ENCODE measurements around the gene CROCC. TPM values are rescaled to one million over a fixed set of nuclear protein-coding genes. Genes with fewer than 3 reads are reported as not detected.

CROCC gene
- total RNA-seq, 1 donor: 8.9 TPM

DNA sequence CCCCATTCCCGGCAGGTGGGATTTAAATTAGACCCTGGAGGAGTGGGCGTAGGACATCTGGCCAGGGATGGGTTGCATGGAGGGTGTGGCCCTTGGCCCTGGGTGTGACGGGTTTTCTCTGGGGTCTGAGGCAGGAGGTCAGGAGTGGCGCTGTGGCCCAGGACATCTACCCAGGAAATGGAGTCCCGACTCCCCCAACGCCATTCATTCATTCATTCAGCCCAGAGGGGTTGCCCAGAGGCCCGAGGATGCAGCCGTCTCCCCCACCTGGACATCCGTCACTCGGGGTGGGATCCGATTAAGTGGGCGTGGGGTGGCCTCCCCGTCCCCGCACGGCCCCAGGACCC, 89.3 kb downstream of the CROCC start:
- DNase-seq (ENCODE audit: low read depth): no peak
- H3K4me3 ChIP-seq (ENCODE audit: low read depth, low read length): peak overlapping the region; percentile 75
- TF ChIP-seq, protein P1, sequence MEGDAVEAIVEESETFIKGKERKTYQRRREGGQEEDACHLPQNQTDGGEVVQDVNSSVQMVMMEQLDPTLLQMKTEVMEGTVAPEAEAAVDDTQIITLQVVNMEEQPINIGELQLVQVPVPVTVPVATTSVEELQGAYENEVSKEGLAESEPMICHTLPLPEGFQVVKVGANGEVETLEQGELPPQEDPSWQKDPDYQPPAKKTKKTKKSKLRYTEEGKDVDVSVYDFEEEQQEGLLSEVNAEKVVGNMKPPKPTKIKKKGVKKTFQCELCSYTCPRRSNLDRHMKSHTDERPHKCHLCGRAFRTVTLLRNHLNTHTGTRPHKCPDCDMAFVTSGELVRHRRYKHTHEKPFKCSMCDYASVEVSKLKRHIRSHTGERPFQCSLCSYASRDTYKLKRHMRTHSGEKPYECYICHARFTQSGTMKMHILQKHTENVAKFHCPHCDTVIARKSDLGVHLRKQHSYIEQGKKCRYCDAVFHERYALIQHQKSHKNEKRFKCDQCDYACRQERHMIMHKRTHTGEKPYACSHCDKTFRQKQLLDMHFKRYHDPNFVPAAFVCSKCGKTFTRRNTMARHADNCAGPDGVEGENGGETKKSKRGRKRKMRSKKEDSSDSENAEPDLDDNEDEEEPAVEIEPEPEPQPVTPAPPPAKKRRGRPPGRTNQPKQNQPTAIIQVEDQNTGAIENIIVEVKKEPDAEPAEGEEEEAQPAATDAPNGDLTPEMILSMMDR (IDR thresholded peaks at IDR 0.05; ENCODE audit: insufficient read depth, low read length): no peak

GRCh38 chr1:17011439-17012307, 89.9 kb downstream of the CROCC start, which contains the start of gene ATP13A2:
ATP13A2 (minus strand) TSS chr1:17011928; CDS start chr1:17011738, 190 bp downstream.
- peak; percentile 46 for DNase-seq (ENCODE audit: low read depth)
- TF ChIP-seq, protein P1 (IDR thresholded peaks at IDR 0.05; ENCODE audit: insufficient read depth, low read length): no peak
- peak within 1 kb of the TSS; percentile 75 for H3K4me3 ChIP-seq (ENCODE audit: low read depth, low read length)

- TF ChIP-seq, protein P1 (IDR thresholded peaks at IDR 0.05; ENCODE audit: insufficient read depth, low read length): no peak
- DNase-seq (ENCODE audit: low read depth): peak; percentile 31
- no peak overlapping the region for H3K4me3 ChIP-seq (ENCODE audit: low read depth, low read length)
Observed at GRCh38 chr1:17012775-17013490, 91.2 kb downstream of the CROCC start.

DNA sequence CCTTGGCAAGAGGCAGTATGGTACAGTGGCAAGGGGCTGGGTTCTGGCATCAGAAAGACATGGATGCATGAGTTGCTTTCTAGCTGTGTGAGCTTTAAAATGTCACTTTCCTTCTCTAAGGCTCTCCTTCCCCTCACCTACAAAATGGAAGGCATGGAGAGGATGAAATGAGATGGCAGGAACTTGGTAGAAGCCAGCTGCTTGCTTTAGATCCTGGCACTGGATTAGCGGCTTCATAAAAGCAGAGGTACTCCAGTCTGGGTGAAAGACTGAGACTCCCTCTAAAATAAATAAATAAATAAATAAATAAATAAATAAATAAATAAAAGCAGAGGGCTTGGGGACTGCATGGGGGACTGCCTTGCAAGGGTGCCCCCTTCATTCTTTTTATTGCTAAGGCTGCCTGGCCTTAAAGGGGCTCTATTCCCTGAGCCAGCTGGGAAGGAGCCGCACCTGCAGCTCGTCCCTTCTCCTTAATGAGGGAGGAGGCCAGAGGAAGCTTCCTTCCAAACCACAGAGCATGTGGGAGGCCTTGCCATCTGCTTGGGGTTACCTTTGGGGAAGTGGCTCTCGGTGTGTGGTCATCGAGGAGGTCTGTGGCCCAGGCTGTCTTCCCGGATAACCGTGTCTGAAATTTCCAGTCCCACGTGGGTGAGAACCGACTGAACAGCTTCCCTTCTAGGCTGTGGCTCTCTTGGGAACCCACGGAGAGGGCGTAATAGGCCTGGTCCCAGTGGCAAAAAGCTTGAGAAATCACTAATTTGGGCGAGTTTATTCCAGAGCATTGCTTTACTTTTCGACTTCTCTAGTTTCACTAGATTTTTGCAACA, 92.0 kb downstream of the CROCC start:
- TF ChIP-seq, protein P1 (IDR thresholded peaks at IDR 0.05; ENCODE audit: insufficient read depth, low read length): no peak
- no peak overlapping the region for H3K4me3 ChIP-seq (ENCODE audit: low read depth, low read length)
- no peak for DNase-seq (ENCODE audit: low read depth)

DNA sequence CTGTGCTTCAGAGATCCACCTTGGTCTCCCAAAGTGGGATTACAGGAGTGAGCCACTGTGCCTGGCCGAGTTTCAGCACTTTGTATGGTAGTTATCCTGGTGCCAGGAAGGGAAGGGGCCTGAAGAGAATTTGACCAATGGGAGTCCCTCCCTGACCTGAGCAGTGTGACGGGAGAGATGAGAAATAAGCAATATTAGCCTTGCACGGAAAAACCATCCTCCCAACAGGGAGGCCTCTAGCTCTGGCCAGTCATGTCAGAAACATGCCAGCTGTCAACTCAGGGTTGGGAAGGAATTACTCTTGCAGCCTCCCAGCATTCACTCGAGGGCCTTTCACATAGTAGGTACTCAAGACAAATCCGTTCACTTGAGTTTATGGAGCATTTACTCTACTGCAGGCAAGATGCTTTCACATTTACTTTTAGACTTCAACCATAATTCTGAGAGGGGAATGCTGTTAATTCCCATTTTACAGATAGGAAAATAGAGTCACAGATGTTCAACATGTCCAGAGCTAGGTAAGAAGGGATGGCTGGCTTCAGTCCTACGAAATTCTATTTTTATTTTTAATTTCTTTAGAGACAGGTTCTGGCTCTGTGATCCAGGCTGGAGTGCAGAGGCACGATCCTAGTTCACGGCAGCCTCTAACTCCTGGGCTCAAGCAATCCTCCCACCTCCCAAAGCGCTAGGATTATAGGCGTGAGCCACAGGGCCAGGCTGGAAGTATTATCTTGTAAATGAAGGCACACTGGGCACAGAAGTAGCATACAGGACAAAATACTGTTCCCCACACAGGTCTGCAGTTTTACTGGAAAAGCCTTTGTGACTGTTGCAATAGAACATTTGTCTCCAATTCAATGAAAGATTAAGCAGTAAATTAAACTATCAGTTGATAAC, 93.2 kb downstream of the CROCC start:
- no peak overlapping the region for H3K4me3 ChIP-seq (ENCODE audit: low read depth, low read length)
- TF ChIP-seq, protein P1 (IDR thresholded peaks at IDR 0.05; ENCODE audit: insufficient read depth, low read length): no peak
- no peak for DNase-seq (ENCODE audit: low read depth)

DNA sequence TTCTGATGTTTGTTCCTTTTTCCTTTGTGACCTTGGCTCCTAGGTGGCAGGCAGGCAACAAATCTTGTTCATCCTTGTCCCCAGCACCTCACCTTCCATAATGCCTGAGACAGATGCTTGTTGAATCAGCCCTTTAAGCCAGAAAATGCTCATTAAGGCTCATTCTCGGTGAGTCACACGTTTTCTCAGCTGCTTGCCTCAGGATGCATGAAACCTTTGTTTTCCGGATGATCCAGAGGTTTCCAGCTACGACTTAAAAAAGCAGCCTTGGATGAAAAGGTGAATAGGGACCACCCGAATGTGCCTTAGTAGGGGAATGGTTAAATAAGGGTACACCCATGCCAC, 94.6 kb downstream of the CROCC start:
- TF ChIP-seq, protein P1 (IDR thresholded peaks at IDR 0.05; ENCODE audit: insufficient read depth, low read length): no peak
- H3K4me3 ChIP-seq (ENCODE audit: low read depth, low read length): no peak overlapping the region
- peak; percentile 41 for DNase-seq (ENCODE audit: low read depth)

Measured in fibroblast of the aortic adventitia (primary cell).